HG03103 (cell line): ENCODE data around the gene FNDC3B.
A peak's percentile ranks its signal among the peaks of the same experiment; 100 is the strongest.
"Not testable (repeated sequence)": the region's sequence is repeated elsewhere in the genome, so short reads cannot be mapped to it uniquely, and the experiment has no call there.

Source experiments
- ATAC-seq: cut with Tn5 transposase; IDR thresholded peaks from one replicate; pipeline ENCODE4 v1.9.1; 2021; ENCODE audit warnings: low read depth; ENCODE audit not compliant: unreplicated experiment

FNDC3B gene

DNA sequence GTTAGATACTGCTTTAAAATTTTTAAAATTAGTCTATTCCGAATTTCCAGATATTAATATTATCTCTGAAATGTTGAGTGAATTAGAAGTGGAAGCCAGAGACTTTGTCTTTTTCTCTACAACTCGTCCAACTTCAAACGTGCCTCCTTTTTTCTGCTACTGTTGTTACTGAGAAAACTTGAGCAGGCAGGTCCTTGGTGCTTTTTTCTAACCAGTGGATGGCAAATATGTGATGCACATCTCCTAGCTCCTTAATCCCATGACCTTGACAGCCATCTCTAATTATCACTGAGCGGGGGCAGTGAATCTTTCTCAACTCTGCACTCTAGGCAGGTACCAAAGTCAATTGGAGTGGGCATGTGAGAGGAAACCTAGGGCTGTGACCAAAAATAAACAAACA lies 50.7 kb downstream of the FNDC3B start:
- ATAC-seq: no peak

DNA sequence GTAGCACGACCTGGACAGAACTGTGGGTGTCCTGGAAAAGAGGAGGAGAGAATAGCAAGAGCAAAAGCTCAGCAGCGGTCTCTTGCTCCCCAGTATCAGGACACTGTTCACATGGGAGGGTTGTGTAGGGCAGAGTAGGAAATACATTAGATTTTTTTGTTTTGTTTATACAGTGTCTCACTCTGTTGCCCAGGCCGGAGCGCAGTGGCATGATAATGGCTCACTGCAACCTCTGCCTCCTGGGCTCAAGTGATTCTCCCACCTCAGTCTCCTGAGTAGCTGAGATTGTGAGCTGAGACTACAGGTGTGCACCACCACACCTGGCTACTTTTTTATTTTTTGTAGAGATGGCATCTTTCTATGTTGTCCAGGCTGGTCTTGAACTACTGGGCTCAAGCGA lies 53.3 kb downstream of the FNDC3B start:
- ATAC-seq: no peak

DNA sequence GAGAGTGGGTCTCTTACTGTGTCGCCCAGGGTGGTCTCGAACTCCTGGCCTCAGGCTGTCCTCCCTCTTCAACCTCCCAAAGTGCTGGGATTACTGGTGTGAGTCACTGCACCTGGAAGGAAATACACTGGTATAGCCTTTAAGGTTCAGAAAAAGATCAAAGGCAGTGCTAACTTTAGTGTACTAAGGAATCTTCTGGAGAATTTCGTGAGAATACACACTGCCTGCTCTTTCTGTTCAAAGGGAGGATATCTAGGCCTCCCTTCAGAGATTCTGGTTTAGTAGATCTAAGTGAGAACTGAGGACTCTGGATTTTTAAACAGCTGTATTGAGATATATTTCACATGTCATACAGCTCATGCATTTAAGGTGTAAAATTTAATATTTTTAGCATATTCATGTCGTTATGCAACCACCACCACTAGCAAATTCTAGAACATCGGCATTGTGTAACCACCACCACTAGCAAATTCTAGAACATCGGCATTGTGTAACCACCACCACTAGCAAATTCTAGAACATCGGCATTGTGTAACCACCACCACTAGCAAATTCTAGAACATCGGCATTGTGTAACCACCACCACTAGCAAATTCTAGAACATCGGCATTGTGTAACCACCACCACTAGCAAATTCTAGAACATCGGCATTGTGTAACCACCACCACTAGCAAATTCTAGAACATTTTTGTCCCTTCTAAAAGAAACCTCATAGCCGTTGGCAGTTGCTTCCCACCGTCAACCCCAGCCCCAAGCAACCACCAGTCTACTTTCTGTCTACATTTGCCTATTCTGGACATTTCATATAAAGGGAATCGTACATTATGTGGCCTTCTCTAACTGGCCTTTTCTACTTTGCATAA lies 54.4 kb downstream of the FNDC3B start:
- not testable (repeated sequence) for ATAC-seq

DNA sequence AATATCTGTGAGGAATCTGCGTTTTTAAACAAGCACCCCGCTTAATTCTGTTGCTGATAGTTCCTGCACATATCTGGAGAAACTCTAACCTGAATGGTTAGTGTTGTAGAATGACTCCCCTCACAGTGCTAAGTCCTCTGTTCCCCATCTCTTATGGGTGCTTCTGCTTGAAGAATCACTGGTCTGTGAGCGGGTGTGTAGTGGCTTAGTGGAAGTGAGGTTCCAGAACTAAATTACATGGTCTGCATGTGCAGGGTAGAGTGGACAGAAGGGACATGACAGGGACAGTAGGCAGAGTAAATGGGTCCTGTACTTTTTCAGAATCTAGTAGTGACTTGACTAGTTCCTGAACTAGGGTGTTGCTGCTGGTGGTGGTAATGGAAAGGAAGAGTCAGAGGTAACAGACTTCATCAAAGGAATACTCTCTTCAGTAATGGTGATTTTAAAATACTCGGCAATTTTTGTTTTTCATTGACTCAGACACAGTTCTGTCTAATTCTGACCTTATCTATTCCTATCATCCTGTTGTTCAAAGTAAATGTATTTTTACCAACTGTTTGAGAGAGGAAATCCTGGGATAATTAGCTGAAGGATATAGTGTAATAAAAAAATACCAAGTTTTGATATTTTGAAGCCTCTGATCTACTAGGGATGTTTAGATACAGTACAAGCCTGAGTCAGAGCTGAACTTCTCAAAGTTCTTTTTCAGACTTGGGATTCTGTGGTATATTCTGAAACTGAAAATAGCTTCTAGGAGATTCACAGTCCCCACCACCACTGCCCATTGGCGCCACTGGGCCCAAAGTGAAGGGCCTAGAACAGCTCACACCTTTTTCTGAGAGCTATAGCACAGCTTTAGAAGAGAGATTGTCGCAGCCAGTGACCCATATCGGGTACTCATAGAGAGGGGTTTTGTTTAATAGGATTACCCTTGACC lies 55.5 kb downstream of the FNDC3B start:
- peak; percentile 86 for ATAC-seq

DNA sequence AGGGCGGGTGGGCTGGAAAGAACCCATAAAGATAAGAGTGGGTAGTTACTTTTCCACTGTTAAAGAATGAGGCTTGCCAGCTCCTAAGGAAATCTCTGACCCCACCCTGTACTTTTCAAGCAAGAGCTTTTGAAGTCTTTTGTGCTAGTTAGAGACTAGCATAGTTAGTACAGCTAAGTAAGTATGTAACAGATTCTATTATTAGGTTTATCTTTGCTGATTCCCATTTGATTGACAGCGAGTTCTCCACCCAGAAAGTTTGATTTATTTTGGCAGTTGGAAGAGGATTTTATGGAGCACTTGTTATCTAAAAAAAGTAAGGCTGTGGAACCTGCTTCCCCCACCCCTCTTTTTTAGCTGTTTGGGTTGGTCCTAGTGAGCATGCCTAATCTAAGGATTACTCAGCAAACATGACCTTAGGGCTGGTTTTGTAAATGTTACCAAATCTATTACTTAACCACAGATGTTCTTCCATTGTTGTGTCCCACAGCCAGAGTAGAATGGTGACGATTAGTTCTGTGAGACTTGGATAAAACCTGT lies 57.6 kb downstream of the FNDC3B start:
- ATAC-seq: no peak

DNA sequence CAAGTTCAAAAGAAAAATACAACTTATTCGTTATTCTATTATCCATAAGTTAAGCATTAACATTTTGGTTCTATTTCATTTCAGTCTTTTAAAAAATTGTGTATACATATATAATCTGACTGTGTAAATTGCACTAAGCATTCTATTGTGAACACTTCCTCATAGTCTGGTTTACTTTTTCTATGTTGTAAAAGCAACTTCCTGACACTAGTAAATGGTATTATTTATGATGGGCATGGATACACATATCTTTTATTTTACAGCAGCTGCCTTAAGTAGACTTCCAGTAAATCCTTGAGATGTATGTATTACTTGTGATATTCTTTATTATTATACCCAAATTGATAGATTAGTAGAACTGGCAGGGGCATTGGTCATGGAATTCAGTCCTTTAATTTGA lies 58.2 kb downstream of the FNDC3B start:
- no peak for ATAC-seq

DNA sequence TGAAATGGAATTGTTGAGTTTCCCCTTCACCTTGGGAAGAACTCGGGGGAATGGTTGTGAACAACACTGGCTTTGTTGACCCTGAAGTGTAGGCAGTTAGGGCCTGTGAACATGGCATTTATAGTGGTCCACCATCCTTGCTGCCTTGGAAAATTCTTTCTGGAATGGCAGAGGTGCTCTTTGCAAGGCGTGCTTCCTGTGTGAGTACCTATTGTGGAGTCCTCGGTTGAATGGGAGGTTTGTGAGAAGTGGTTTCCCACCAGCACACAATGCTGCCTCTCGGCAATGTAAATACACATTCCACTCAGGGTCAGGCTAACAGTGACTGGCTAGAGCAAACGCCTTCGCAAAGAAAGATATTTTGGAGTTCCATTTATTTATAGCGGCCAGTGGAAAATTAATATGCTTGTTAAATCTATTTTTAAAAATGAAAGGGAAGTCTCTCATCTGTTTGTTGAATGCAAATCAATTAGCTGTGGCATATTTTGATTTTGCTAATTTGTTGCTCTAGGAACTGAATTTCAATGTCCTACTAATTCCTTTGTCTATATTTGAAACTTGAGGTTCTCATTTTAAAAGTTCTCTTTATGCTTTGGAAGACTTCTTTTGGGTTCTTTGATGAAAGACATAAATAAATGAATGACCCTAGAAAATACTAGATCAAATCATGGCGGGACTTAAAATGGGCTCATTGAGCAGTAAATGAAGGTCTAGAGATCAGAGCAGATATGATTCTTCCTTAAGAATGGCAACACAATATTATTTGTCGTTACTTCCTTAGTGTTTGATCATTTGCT lies 59.5 kb downstream of the FNDC3B start:
- ATAC-seq: no peak

DNA sequence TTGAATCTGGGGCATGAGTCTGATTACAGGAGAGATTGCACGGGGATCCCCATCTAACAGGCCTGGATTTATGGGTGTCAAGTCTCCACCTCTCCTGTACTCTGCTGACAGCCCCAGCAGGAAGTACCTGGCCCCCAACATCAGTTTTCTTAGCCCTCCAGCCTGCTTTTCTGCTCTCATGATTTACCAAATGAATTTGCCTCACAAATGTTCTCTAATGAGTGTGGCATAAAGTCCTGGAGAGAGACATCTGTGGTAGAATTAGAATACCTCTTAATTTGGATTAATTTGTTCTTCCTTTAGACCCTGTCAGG lies 60.1 kb downstream of the FNDC3B start:
- ATAC-seq: no peak

DNA sequence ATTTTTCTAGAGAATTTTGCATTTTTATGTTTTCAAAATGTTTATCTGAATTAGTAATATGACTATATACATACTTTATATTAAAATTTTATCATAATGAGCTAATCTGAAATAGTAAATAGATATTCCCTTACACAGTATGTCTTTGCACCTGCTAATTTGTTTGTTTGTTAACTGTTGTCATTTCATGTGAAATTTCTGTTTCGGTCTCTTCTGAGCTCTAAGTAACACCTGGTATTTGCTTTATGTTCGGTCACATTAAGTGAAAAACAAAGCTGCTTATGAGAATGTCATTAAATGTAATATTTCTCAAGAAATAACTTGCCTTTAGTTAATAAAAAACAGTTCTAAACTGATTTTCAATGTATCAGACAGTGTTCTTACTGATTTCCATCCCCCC lies 61.1 kb downstream of the FNDC3B start:
- ATAC-seq: no peak

DNA sequence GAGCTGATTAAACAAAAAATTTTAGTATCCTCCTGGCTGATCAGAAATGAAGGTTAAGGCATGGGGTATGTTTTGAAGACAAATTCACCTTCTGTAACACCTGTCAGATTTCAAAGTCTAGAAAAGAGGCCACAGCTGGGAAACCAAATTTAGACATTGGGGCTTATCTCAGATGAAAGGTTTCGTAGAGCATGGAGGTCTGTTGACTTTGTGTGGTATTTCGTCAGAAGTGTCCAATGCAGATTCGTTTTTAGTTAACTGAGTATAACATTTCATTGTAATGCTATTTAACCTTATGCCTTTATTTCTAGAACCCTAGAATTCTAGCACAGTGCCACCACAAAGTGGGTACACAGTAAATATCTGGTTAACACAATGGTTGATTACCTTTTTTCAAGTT lies 61.7 kb downstream of the FNDC3B start:
- peak; percentile 39 for ATAC-seq

DNA sequence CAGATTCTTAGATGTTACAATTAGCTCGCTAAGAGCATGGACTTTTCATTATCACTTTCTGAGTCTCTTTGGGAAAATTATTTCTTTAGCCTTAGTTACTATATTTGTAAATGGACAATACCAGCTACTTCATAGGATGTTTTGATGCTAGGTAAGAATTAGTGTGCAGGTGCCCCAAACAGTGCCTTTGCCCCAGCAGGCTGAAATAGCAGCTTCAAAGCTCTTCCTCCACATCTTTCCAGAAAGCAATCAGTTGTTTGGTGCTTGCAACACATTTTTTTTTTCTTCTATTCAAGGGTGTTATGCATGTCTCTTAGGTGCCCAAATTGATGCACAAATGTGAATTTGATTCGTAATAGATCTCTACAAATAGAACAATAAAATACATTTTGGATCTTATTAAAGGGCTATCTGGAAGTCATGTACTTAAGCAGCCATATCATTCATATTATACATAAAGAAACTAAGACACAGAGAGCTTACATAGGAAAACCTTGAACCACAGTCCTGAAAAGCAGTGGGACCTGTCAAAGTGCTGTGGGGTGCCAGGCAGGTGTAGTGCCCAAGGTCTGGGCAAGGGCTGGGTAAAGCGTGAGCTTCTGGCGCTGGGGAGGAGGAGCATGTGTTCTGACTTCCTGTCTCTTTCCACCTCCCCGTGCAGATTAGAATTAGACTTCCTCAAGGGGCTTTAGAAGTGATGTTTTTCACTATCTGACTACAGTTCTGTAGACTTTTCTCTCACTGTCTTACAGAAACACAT lies 62.9 kb downstream of the FNDC3B start:
- no peak for ATAC-seq

DNA sequence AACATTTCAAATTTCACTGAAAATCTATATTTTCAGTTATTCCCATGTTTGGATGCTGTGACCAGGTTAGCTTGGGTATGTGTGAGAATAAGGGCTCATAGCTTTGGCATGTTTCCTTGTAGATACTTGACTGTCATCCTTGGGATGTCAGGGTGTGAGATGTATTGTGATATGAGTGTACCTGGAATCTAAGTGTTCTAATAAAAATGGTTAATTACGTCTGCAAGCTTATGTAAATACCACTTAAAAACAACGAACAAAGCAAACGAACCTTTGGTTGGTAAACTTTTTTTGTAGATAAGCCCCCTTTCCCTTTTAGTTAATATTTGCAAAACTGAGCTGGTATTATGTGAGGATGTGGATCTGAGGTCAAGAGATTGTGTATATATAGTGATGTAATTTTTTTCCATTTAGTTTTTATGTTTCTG lies 63.5 kb downstream of the FNDC3B start:
- no peak for ATAC-seq

DNA sequence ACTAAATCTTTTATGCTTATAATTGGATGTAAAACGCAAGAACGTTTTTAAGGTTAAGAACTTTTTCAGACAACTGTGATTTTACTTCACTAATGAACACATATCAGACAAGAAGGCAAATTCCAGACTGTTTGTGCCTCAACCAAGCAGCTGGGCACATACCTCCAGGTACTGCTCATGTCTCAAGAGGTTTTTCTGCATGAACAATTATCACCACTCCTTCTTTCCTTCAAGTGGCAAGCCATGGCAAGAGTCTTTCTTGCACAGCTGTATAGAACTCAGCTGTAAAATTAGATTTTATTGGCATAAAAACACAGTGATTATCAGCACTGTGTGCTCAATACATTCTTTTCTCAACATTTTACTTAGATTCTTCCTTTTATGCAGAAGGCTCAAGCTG lies 64.3 kb downstream of the FNDC3B start:
- ATAC-seq: no peak

DNA sequence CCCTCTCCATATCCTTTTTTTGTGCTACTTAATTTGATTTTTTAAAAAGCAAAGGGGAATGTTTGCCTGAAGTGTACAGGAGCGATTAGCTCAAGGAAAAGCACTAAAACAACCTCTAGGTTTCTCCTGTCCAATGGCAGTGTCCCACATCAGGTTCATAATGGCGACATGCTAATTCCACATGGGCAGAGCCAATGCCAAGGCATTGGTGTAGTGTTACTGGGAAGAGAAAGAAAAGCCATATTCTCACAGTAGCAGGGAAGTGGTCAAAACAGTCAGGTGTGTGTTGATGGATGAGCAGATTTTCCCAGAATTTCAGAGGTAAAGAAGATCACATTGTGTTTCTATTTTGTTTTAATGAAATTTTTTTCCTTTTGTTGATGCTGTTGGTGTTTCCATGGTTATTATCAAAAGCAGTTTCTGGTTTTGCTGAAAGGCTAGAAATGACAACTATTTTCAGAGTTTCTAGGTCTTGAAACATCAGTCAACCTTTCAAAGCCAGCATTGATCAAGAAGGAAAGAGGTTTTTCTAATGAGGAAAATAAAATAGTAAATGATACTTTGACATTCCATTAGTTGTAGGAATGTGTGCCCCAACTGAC lies 65.2 kb downstream of the FNDC3B start:
- ATAC-seq: no peak

DNA sequence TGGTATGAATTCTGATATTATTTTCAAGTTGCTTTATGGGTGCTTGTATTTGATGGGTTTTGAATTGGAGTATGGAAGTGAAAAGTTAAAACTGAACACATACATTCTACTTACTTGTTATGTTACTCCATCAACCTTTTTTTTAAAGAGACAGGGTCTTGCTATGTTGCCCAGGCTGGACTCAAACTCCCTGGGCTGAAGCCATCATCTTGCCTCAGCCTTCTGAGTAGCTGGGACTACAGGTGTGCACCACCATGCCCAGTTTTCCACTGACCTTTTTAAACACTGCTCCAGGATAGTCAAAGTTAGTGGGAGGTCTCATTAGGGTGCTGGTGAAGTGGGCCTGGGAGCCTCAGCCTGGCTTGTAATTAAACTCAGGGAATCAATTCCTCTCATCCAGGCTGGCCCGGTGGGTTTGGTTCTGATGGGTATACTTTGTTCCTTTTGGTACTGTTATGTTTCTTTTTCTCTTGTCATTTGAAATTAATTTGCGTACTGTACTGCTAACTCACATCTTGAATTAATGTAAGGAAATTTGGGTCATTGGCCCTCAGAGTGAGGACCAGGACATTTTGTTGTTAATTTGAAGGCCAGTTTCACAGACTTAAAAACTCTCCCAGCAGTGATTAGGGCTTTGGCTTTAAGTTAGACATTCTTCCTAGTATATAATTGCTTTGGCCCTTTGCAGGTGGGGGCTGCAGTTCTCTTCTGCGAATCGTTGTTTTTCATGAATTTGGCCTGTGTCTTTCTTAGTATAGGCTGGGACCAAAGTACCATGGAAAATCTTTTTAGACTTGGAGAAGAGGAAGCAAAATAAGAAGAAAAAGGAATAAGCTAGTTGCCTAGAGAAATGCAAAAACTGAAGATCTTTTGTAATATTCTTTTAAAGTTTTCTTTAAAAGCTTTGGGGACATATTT lies 66.9 kb downstream of the FNDC3B start:
- ATAC-seq: no peak

DNA sequence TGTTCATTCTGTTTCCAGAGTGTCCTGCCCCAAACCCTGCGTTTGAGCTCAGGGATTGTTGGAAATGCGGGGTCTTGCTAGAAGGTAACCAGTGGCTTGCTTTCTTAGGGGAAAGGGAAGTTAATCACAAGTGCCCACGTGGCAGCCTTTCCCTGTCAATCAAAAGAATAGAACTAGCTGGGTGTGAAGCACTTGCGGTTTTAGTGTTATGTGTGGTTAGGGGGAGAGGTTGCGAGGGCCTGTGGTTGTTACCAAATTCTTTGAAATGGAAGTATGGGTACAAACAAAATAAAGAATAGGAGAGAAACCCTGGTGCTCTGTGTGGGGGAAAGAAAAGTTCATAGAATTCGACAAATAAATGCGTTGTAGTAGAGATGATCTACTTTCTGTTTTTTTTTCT lies 67.6 kb downstream of the FNDC3B start:
- peak; percentile 53 for ATAC-seq

DNA sequence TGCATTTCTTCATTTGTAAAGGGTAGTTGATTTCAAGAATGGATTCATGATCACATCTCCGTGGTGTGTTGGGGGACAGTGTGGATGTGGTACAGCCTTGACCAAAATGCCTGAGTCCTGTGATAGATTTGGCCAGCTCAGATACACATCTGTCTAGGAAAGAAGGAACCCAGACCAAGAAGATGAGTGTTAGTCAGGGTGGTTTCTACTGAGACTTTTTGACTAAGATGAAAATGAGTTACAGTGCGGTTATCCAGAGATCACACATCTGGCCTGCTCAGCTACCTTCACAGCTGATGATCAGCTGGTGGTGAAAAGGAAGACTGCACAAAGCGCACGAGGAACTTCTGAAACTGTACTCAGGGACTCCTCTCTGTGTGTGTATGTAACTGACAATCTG lies 68.0 kb downstream of the FNDC3B start:
- peak; percentile 88 for ATAC-seq

DNA sequence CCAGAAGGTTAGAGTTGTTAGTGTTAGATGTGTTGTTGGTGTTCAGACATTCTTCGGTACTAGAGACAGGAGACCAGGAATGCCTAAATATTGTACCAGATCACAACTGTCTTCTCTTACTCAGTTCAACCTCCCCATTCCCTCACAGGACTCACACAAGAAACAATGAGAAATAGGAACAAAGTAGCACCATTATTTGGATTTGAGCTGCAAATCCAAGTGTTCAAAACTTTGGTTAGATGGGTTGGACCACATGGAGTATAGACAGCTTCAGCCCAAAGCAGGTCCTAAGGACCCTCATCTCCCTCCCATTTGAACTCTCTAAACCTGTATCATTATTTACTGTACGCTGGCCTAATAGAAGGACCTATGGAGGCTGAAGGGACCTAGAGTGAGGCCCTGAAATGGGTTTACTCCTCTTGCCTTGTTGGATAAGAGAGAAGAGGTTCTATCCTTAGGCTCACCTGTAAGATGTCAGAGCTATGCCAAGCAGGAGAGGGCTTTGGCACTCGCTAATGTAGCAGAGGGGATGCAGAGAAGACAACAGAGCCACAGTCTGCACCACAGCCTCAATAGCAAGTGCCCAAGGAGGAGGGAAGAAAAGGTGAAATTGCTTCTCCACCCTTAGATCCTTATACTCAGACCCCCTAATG lies 70.9 kb downstream of the FNDC3B start:
- ATAC-seq: no peak
